Fibroblast of lung (primary cell): ENCODE measurements around the gene RIPOR3.

Source experiments
- EZH2 ChIP-seq: IDR thresholded peaks from 2 replicates; pipeline ENCODE4 v1.5.1; 2012; ENCODE audit warnings: low read length, control low read depth, mild to moderate bottlenecking; ENCODE audit errors: missing control alignments
- TF ChIP-seq, protein P1 (sequence below), 2 donors: IDR thresholded peaks in 1 of 2; conservative IDR thresholded peaks in 1 of 2; 1 replicate in 1 of 2; 2 replicates in 1 of 2; pipeline ENCODE4 v1.5.1; 2011 to 2012; ENCODE audit warnings: low read length in 2 of 2, control low read depth in 1 of 2, inconsistent platforms in 1 of 2, low read depth in 1 of 2, mild to moderate bottlenecking in 1 of 2

DNA sequence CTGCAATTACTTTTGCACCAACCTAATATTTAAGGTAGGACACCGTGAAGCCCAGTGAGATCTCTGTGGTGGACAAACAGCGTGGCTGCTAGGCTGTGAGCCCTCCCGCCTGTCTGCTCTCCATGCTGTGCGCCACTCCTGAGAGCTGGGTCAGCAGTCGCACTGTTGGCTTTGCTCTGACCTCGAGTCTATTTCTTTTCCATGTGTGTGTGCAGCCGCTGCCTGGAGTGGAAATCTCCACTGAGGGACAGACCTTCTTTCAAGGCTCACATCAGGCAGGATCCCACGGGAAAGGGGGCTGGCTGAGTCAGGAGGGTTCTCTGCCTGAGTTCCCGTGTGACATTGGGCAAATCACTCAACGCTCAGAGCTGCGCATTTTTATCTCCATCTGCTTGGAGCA lies 27.1 kb downstream of the RIPOR3 start:
- TF ChIP-seq, protein P1, sequence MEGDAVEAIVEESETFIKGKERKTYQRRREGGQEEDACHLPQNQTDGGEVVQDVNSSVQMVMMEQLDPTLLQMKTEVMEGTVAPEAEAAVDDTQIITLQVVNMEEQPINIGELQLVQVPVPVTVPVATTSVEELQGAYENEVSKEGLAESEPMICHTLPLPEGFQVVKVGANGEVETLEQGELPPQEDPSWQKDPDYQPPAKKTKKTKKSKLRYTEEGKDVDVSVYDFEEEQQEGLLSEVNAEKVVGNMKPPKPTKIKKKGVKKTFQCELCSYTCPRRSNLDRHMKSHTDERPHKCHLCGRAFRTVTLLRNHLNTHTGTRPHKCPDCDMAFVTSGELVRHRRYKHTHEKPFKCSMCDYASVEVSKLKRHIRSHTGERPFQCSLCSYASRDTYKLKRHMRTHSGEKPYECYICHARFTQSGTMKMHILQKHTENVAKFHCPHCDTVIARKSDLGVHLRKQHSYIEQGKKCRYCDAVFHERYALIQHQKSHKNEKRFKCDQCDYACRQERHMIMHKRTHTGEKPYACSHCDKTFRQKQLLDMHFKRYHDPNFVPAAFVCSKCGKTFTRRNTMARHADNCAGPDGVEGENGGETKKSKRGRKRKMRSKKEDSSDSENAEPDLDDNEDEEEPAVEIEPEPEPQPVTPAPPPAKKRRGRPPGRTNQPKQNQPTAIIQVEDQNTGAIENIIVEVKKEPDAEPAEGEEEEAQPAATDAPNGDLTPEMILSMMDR (conservative IDR thresholded peaks at IDR 0.05 in 1 of 2, IDR thresholded peaks at IDR 0.05 in 1 of 2; ENCODE audit: low read depth in 1 of 2, low read length in 2 of 2), result no peak
- no peak for TF ChIP-seq EZH2
